GM19372 (cell line): ENCODE measurements around the gene USP3.

Experiments used
- ATAC-seq: cut with Tn5 transposase; IDR thresholded peaks from one replicate; pipeline ENCODE4 v1.9.1; 2021; ENCODE audit warnings: mild to moderate bottlenecking, low read depth, moderate library complexity; ENCODE audit not compliant: unreplicated experiment

Gene USP3

GRCh38 chr15:63638839-63639238, 134.4 kb downstream of the USP3 start:
- ATAC-seq = no peak

GRCh38 chr15:63640146-63640545, 135.8 kb downstream of the USP3 start:
- ATAC-seq = no peak
